ENCODE results near the gene MOV10.

GRCh38 chr1:112651205-112651604 is 23.3 kb upstream of the MOV10 start:
- TF ChIP-seq EZH2 (IDR thresholded peaks at IDR 0.05; ENCODE audit: borderline replicate concordance, low read depth, low read length, severe bottlenecking) (no peak), CTCF (IDR thresholded peaks at IDR 0.05; ENCODE audit: borderline replicate concordance, extremely low read depth, low read length, poor library complexity, severe bottlenecking) (no peak)

Measured in DND-41 (cell line).